Glutamatergic neuron (in vitro differentiated cells): ENCODE data around the gene OR1A1. TPM values are rescaled to one million over a fixed set of nuclear protein-coding genes. Genes with fewer than 3 reads are reported as not detected.
"Not testable (repeated sequence)": the region's sequence is repeated elsewhere in the genome, so short reads cannot be mapped to it uniquely, and the experiment has no call there.

Experiments
- DNase-seq: peaks from one replicate; pipeline ENCODE4 v3.0.0; 2022
- H3K27ac Mint-ChIP-seq: one replicate; pipeline ENCODE4 v1.8.0; 2020; ENCODE audit warnings: mild to moderate bottlenecking, mixed read lengths, inconsistent platforms; ENCODE audit not compliant: unreplicated experiment
- H3K27me3 Mint-ChIP-seq: one replicate; pipeline ENCODE4 v1.8.0; 2020; ENCODE audit warnings: mild to moderate bottlenecking, moderate library complexity, mixed read lengths, inconsistent platforms; ENCODE audit not compliant: unreplicated experiment
- H3K36me3 Mint-ChIP-seq: one replicate; pipeline ENCODE4 v1.8.0; 2020; ENCODE audit warnings: mild to moderate bottlenecking, mixed read lengths, inconsistent platforms; ENCODE audit not compliant: unreplicated experiment
- H3K4me1 Mint-ChIP-seq: one replicate; pipeline ENCODE4 v1.8.0; 2020; ENCODE audit warnings: mild to moderate bottlenecking, low read depth, mixed read lengths, inconsistent platforms; ENCODE audit not compliant: unreplicated experiment
- H3K4me3 Mint-ChIP-seq: one replicate; pipeline ENCODE4 v1.8.0; 2020; ENCODE audit warnings: mild to moderate bottlenecking, mixed read lengths, inconsistent platforms; ENCODE audit not compliant: unreplicated experiment
- H3K9me3 Mint-ChIP-seq: one replicate; pipeline ENCODE4 v1.8.0; 2020; ENCODE audit warnings: mild to moderate bottlenecking, moderate library complexity, mixed read lengths, inconsistent platforms; ENCODE audit not compliant: unreplicated experiment
- total RNA-seq: library from RNA; stranded (reverse); fragmentation: NEBNext Ultra II Directional; extraction: Animal tissue kit (Norgen Biotek cat#: 25700); gene quantifications from one replicate; pipeline ENCODE4 v1.2.1, GENCODE V29; 2021; ENCODE audit not compliant: unreplicated experiment
- TF ChIP-seq, protein P1 (sequence below): fragments of 200-600 bp; sonication (generic); IDR thresholded peaks from one replicate; pipeline ENCODE4 v1.5.0; 2021; ENCODE audit not compliant: partially characterized antibody, unreplicated experiment

The OR1A1 gene
- total RNA-seq, 1 donor from 2014 or later, result not detected

DNA sequence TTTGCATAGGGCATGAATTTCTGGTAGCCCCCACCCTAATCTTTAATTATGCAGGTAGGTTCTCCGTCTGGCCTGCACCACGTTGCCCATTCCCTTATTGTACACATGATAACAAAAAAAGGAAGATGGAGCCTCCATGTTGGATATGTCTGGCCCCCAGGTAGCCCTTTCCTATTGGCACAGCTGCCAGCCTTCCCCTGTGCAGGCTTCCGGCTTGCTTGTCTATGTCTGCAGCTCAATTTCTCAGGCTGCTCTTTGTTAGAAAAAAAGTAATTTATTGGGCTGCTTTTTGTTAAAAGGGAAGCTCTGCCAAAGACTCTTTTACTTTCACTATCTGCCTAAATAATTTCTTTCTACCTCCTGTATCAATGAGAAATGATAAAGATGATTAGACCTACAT, 5.5 kb downstream of the OR1A1 start:
- Mint-ChIP-seq H3K27ac (no peak overlapping the region), H3K36me3 (peaks cover 2% of the 10 kb centered on the region), H3K27me3 (no peaks in the 10 kb centered on the region), H3K4me1 (no peaks in the 10 kb centered on the region), H3K4me3 (no peak overlapping the region), H3K9me3 (peaks cover 2% of the 10 kb centered on the region)
- DNase-seq, result no peak
- TF ChIP-seq, protein P1, sequence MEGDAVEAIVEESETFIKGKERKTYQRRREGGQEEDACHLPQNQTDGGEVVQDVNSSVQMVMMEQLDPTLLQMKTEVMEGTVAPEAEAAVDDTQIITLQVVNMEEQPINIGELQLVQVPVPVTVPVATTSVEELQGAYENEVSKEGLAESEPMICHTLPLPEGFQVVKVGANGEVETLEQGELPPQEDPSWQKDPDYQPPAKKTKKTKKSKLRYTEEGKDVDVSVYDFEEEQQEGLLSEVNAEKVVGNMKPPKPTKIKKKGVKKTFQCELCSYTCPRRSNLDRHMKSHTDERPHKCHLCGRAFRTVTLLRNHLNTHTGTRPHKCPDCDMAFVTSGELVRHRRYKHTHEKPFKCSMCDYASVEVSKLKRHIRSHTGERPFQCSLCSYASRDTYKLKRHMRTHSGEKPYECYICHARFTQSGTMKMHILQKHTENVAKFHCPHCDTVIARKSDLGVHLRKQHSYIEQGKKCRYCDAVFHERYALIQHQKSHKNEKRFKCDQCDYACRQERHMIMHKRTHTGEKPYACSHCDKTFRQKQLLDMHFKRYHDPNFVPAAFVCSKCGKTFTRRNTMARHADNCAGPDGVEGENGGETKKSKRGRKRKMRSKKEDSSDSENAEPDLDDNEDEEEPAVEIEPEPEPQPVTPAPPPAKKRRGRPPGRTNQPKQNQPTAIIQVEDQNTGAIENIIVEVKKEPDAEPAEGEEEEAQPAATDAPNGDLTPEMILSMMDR, result no peak

DNA sequence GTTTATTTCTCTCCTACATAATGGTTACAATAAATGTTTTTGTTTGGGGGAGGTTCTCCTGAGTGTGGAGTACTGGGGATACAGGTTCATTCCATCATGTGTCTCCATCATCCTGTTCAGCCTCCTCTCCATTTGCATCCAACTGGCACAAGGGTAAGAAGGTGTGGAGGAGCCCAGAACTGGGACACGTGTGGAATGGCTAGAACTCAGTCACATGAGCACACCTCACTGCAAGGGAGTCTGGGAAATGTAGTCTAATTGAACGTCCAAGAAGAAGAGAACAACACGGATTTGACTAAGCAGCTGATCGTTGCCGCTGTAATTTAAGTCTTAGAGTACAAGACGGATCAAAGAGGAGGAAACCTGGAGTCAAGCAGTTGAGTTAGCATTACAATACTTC, 6.1 kb downstream of the OR1A1 start:
- Mint-ChIP-seq H3K9me3 (peaks cover 2% of the 10 kb centered on the region), H3K27me3 (peaks cover 1% of the 10 kb centered on the region), H3K4me1 (no peaks in the 10 kb centered on the region), H3K4me3 (no peak overlapping the region), H3K36me3 (peaks cover 5% of the 10 kb centered on the region), H3K27ac (no peak overlapping the region)
- DNase-seq, result no peak
- TF ChIP-seq, protein P1, result no peak

DNA sequence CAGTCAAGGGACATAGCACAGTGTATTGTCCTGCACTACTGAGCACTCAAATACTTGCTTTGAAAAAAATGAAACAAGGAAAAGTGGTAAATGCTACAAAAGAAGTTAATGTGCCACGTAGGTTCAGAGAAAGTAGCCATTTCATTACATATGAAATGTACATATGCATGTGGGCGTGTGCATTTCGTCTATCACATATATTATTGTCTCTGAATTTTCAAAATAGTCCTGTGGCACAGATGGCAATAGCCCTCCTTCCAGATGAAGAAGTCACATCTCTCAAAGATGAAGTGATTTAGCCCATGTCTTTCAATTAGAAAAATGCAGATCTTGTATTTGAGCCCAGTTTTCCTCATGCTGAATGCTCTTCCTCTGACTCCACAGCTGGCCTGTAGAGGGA, 12.5 kb downstream of the OR1A1 start:
- H3K36me3 Mint-ChIP-seq, DNase-seq, H3K4me3 Mint-ChIP-seq, H3K9me3 Mint-ChIP-seq, H3K27ac Mint-ChIP-seq, H3K4me1 Mint-ChIP-seq, H3K27me3 Mint-ChIP-seq: not testable (repeated sequence)

DNA sequence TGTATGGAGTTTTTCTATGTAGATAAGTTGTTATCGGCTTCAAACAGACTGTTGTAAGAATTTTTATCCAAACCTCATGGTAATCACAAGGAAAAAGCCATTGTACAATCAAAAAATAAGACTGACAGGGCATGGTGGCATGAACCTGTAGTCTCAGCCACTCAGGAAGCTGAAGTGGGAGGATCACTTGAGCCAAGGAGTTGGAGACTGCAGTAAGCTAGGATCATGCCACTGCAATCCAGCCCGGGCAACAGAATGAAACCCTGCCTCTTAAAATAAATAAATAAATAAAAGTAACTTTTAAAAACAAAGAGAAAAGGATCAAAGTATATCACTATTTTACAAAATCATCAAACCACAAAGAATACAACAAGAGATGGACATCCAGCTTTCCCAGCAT, 14.4 kb downstream of the OR1A1 start:
- Mint-ChIP-seq H3K9me3 (peaks cover 2% of the 10 kb centered on the region), H3K4me1 (no peaks in the 10 kb centered on the region), H3K4me3 (no peak overlapping the region), H3K36me3 (peaks cover 8% of the 10 kb centered on the region), H3K27me3 (peaks cover 1% of the 10 kb centered on the region), H3K27ac (no peak overlapping the region)
- TF ChIP-seq, protein P1, result no peak
- no peak for DNase-seq

DNA sequence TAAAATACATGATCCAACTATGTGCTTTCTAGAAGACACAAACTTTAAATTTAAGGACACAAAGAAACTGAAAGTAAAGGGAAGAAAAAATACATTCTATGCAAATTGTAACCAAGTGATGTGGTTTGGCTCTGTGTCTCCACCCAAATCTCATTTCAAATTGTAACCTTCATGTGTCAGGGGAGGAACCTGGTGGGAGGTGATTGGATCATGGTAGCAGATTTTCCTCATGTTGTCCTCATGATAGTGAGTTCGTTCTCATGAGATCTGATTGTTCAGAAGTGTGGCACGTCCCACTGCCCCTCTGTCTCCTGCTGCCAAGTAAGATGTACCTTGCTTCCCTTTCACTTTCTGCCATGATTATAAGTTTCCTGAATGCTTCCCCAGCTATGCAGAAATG, 15.0 kb downstream of the OR1A1 start:
- TF ChIP-seq, protein P1, result no peak
- Mint-ChIP-seq H3K4me1 (no peaks in the 10 kb centered on the region), H3K9me3 (no peaks in the 10 kb centered on the region), H3K27ac (no peak overlapping the region), H3K4me3 (no peak overlapping the region), H3K36me3 (peaks cover 8% of the 10 kb centered on the region), H3K27me3 (peaks cover 1% of the 10 kb centered on the region)
- DNase-seq, result no peak

DNA sequence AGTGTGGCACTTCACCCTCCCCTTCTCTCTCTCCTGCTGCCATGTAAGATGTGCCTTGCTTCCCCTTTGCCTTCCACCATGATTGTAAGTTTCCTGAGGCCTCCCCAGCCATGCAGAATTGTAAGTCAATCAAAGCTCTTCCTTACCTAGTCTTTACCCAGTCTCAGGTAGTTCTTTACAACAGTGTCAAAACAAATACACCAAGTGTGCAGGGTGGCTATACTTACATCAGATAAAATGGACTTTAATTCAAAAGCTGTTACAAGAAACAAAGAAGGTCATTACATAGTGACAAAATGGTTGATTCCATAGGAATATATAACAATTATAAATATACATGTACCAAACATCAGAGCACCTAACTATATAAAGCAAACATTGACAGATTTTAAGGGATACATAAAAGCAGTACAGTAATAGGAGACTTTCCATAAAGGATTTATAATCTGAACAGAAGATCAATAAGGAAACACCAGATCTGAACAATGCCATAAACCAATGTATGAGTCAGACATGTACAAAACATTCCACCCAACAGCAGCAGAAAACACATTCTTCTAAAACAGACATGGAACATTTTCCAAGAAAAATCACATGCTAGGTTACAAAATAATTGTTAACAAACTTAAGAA, 17.4 kb downstream of the OR1A1 start:
- not testable (repeated sequence) for H3K27me3 Mint-ChIP-seq, H3K4me3 Mint-ChIP-seq, H3K36me3 Mint-ChIP-seq, H3K9me3 Mint-ChIP-seq, H3K4me1 Mint-ChIP-seq, H3K27ac Mint-ChIP-seq, DNase-seq

DNA sequence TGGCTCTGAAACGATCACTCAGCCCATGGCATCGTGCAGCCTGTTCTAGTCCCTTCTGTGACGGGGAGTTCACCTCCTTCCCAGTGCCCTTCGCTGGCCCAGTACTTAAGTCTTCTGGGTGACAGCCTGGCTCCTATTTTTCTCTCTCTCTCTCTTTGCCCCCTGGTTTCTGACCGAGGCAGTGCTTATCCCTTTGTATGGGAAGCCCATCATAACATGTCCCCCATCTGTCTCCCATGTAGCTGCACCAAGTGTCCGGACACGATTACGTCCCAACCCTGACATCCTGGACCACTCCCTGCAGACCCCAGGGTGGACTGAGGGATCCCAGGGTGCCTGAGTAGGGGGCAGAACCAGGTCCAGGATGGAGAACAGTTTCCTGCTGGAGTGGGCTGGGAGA, 24.8 kb downstream of the OR1A1 start:
- not testable (repeated sequence) for H3K9me3 Mint-ChIP-seq, H3K27me3 Mint-ChIP-seq, H3K36me3 Mint-ChIP-seq, H3K4me3 Mint-ChIP-seq, H3K27ac Mint-ChIP-seq, H3K4me1 Mint-ChIP-seq, DNase-seq

DNA sequence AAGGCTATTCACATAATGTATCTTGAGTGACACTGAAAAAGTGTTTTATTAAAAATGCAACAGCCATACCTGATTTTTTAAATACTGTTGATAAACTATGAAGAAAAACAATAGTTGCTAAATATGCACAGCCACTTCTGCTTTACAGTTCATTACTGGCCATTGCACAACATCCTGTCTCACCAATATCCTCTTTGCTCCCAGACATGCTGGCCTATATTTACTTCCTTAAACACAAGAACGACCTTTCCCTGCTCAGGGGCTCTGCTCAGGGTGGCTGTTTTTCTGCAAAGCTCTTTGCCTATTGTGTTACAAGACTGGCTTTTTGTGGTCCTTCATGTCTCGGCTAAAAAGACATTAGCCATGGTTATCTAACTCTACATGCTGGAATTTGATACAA, 31.2 kb downstream of the OR1A1 start:
- not testable (repeated sequence) for H3K9me3 Mint-ChIP-seq, H3K36me3 Mint-ChIP-seq, H3K27ac Mint-ChIP-seq, H3K4me3 Mint-ChIP-seq, H3K27me3 Mint-ChIP-seq, DNase-seq, H3K4me1 Mint-ChIP-seq

DNA sequence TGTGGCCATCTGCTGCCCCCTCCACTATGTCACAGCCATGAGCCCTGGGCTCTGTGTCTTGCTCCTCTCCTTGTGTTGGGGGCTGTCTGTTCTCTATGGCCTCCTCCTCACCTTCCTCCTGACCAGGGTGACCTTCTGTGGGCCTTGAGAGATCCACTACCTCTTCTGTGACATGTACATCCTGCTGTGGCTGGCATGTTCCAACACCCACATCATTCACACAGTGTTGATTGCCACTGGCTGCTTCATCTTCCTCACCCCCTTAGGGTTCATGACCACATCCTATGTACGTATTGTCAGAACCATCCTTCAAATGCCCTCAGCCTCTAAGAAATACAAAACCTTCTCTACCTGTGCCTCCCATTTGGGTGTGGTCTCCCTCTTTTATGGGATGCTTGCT, 33.6 kb downstream of the OR1A1 start:
- not testable (repeated sequence) for H3K27ac Mint-ChIP-seq, H3K4me1 Mint-ChIP-seq, DNase-seq, H3K4me3 Mint-ChIP-seq, H3K27me3 Mint-ChIP-seq, H3K36me3 Mint-ChIP-seq, H3K9me3 Mint-ChIP-seq
